WTC11 (cell line): ENCODE data around the gene RRAS. TPM values are rescaled to one million over a fixed set of nuclear protein-coding genes. Genes with fewer than 3 reads are reported as not detected.

Experiments
- ATAC-seq: fragments of 200-7000 bp; cut with Tn5 transposase; 2 replicates; pipeline ENCODE4 v1.10.0; 2021; ENCODE audit warnings: mild to moderate bottlenecking, moderate library complexity
- CTCF ChIA-PET: fragments of 300-600 bp; sonication (Branson Sonifier 250); formaldehyde crosslinking; loops from one replicate; lab custom pipeline; 2021; ENCODE audit warnings: antibody characterized with exemption; lab: Charles Lee
- POLR2A ChIA-PET: fragments of 350-600 bp; sonication (Branson Sonifier 250); formaldehyde crosslinking; loops from one replicate; lab custom pipeline; 2021; ENCODE audit warnings: antibody characterized with exemption; lab: Charles Lee
- DNase-seq: peaks from one replicate; pipeline ENCODE4 v3.0.0; 2021; ENCODE audit warnings: low spot score
- H3K27ac Mint-ChIP-seq: 2 replicates; pipeline ENCODE4 v1.8.0; 2021; ENCODE audit warnings: mixed read lengths
- H3K27me3 Mint-ChIP-seq: 2 replicates; pipeline ENCODE4 v1.8.0; 2021; ENCODE audit warnings: low read depth, mild to moderate bottlenecking, moderate library complexity, mixed read lengths
- H3K36me3 Mint-ChIP-seq: 2 replicates; pipeline ENCODE4 v1.8.0; 2021; ENCODE audit warnings: mixed read lengths
- H3K4me1 Mint-ChIP-seq: 2 replicates; pipeline ENCODE4 v1.8.0; 2022; ENCODE audit warnings: mixed read lengths
- H3K4me3 Mint-ChIP-seq: 2 replicates; pipeline ENCODE4 v1.8.0; 2021; ENCODE audit warnings: mild to moderate bottlenecking, moderate library complexity, mixed read lengths
- H3K9me3 Mint-ChIP-seq: 2 replicates; pipeline ENCODE4 v1.8.0; 2021; ENCODE audit warnings: mixed read lengths
- CDX4 ChIP-seq: fragments of 250-450 bp; sonication (Bioruptor Pico); IDR thresholded peaks from 2 replicates; pipeline ENCODE4 v1.9.0; 2021; ENCODE audit warnings: moderate library complexity, mild to moderate bottlenecking, inconsistent platforms, borderline replicate concordance
- CREM ChIP-seq: sonication (generic); formaldehyde crosslinking; IDR thresholded peaks from 2 replicates; pipeline ENCODE4 v1.8.1; 2022; ENCODE audit warnings: mild to moderate bottlenecking, missing genetic modification reagents, moderate library complexity
- ERG ChIP-seq: fragments of 250-450 bp; sonication (Bioruptor Pico); IDR thresholded peaks from 2 replicates; pipeline ENCODE4 v1.8.0; 2021; ENCODE audit warnings: mild to moderate bottlenecking
- HMGXB4 ChIP-seq: sonication (generic); formaldehyde crosslinking; IDR thresholded peaks from 2 replicates; pipeline ENCODE4 v1.8.1; 2023; ENCODE audit warnings: mild to moderate bottlenecking, moderate library complexity, missing genetic modification reagents
- IRF1 ChIP-seq: sonication (generic); formaldehyde crosslinking; IDR thresholded peaks from 2 replicates; pipeline ENCODE4 v1.8.0; 2023; ENCODE audit warnings: missing genetic modification reagents
- JAZF1 ChIP-seq: fragments of 250-450 bp; sonication (Bioruptor Pico); IDR thresholded peaks from 2 replicates; pipeline ENCODE4 v1.9.0; 2021; ENCODE audit warnings: moderate library complexity, mild to moderate bottlenecking, inconsistent platforms
- NR1H2 ChIP-seq: sonication (generic); formaldehyde crosslinking; IDR thresholded peaks from 2 replicates; pipeline ENCODE4 v1.9.0; 2021; ENCODE audit warnings: mild to moderate bottlenecking, moderate library complexity, missing genetic modification reagents
- PRDM15 ChIP-seq: sonication (generic); formaldehyde crosslinking; IDR thresholded peaks from 2 replicates; pipeline ENCODE4 v1.8.0; 2022; ENCODE audit warnings: missing genetic modification reagents
- PREB ChIP-seq: sonication (generic); formaldehyde crosslinking; IDR thresholded peaks from 2 replicates; pipeline ENCODE4 v1.8.1; 2022; ENCODE audit warnings: mild to moderate bottlenecking, missing genetic modification reagents, moderate library complexity, borderline replicate concordance
- SMAD3 ChIP-seq: sonication (generic); formaldehyde crosslinking; IDR thresholded peaks from 2 replicates; pipeline ENCODE4 v1.8.0; 2022; ENCODE audit warnings: missing genetic modification reagents, mild to moderate bottlenecking, borderline replicate concordance
- SOX15 ChIP-seq: fragments of 250-450 bp; sonication (Bioruptor Pico); IDR thresholded peaks from 2 replicates; pipeline ENCODE4 v1.9.0; 2021; ENCODE audit warnings: mild to moderate bottlenecking
- STAT6 ChIP-seq: sonication (generic); formaldehyde crosslinking; conservative IDR thresholded peaks from 2 replicates; pipeline ENCODE4 v1.8.1; 2023; ENCODE audit warnings: mild to moderate bottlenecking, low read depth, missing genetic modification reagents, moderate library complexity
- TP53 ChIP-seq: sonication (generic); formaldehyde crosslinking; IDR thresholded peaks from 2 replicates; pipeline ENCODE4 v1.8.1; 2023; ENCODE audit warnings: mild to moderate bottlenecking, missing genetic modification reagents
- ZBTB21 ChIP-seq: sonication (generic); formaldehyde crosslinking; IDR thresholded peaks from 2 replicates; pipeline ENCODE4 v1.8.1; 2023; ENCODE audit warnings: mild to moderate bottlenecking, missing genetic modification reagents, borderline replicate concordance
- ZNF263 ChIP-seq: sonication (generic); formaldehyde crosslinking; IDR thresholded peaks from 2 replicates; pipeline ENCODE4 v1.8.1; 2022; ENCODE audit warnings: low read depth, mild to moderate bottlenecking, moderate library complexity, missing genetic modification reagents
- ZNF532 ChIP-seq: fragments of 250-450 bp; sonication (Bioruptor Pico); IDR thresholded peaks from 2 replicates; pipeline ENCODE4 v1.9.0; 2021; ENCODE audit warnings: mild to moderate bottlenecking, borderline replicate concordance
- ZNF671 ChIP-seq: fragments of 250-450 bp; sonication (Bioruptor Pico); IDR thresholded peaks from 2 replicates; pipeline ENCODE4 v1.8.0; 2021; ENCODE audit warnings: mild to moderate bottlenecking
- total RNA-seq: library from RNA; stranded (reverse); gene quantifications from 3 replicates; pipeline ENCODE4 v1.2.3, GENCODE V29; 2021

Gene RRAS
- total RNA-seq, 1 experiment from 2014 or later: 11.4 TPM

- no peak for TF ChIP-seq ERG (CRISPR knock-in tag)
- no peak for TF ChIP-seq ZBTB21
- no peak for TF ChIP-seq SMAD3 (CRISPR knock-in tag)
- TF ChIP-seq JAZF1 (CRISPR knock-in tag): no peak
- no peak for TF ChIP-seq ZNF532 (CRISPR knock-in tag)
- TF ChIP-seq, all 79 proteins: peak for 0
Measured at GRCh38 chr19:49687150-49687549, 47.2 kb upstream of the RRAS start (continued).

- peaks cover 52% of the 10 kb centered on the region for H3K36me3 Mint-ChIP-seq
- POLR2A ChIA-PET: interaction anchor here (0.6 to 5.9 kb wide), 3 partner anchors 10 to 252 kb away, joined by 4 to 38 read pairs (median 5); partner anchors contain the start of gene PRMT1
- DNase-seq (no peak), ATAC-seq (no peak)
- H3K4me3 Mint-ChIP-seq: no peak overlapping the region; the same call in 1 of the 2 replicates
- peaks cover 43% of the 10 kb centered on the region for H3K4me1 Mint-ChIP-seq
- peak overlapping the region; percentile 32; the same call in 1 of the 2 replicates for H3K27ac Mint-ChIP-seq
- H3K9me3 Mint-ChIP-seq: no peaks in the 10 kb centered on the region
- no peaks in the 10 kb centered on the region for H3K27me3 Mint-ChIP-seq
- CTCF ChIA-PET: interaction anchor here (1.8 kb wide), 1 partner anchor 80 kb away, joined by 3 read pairs; no protein-coding TSS in a partner anchor
- no peak for TF ChIP-seq PRDM15 (CRISPR knock-in tag)
- no peak for TF ChIP-seq SOX15
- no peak for TF ChIP-seq STAT6
- no peak for TF ChIP-seq NR1H2 (CRISPR knock-in tag)
- no peak for TF ChIP-seq ZBTB21
- no peak for TF ChIP-seq ZNF263 (CRISPR knock-in tag)
- no peak for TF ChIP-seq CDX4 (CRISPR knock-in tag)
- TF ChIP-seq IRF1 (CRISPR knock-in tag): no peak
- TF ChIP-seq TP53 (CRISPR knock-in tag): no peak
- no peak for TF ChIP-seq CREM (CRISPR knock-in tag)
- no peak for TF ChIP-seq ZNF671 (CRISPR knock-in tag)
- TF ChIP-seq SMAD3 (CRISPR knock-in tag): no peak
- TF ChIP-seq HMGXB4 (CRISPR knock-in tag): no peak
- TF ChIP-seq PREB (CRISPR knock-in tag): no peak
Measured at GRCh38 chr19:49686503-49687088, 46.7 kb upstream of the RRAS start.
